Ovary (tissue), 3 donors: Measurements from ENCODE around the gene NCS1.

ENCODE experiments used
- CTCF ChIP-seq, 3 donors: fragments of 450-650 bp in 2 of 3; fragments of 200-600 bp in 1 of 3; IDR thresholded peaks; one replicate each; pipeline versions ENCODE4 v1.5.1 to v1.8.0; 2016 to 2022; ENCODE audit warnings: antibody characterized with exemption in 3 of 3, mild to moderate bottlenecking in 1 of 3
- EP300 ChIP-seq: sonication (generic); formaldehyde crosslinking; IDR thresholded peaks from one replicate; pipeline ENCODE4 v1.6.1; 2017; ENCODE audit warnings: antibody characterized with exemption
- donor health status: DM: no; HTN: no; CAD: no.

GRCh38 chr9:130222833-130223232 is 50.6 kb downstream of the NCS1 start:
- no peak for TF ChIP-seq EP300
- TF ChIP-seq CTCF (IDR thresholded peaks at IDR 0.05) = no peak
